Omental fat pad (tissue), 4 donors: ENCODE data around the gene RUVBL2. TPM values are rescaled to one million over a fixed set of nuclear protein-coding genes. Genes with fewer than 3 reads are reported as not detected.

ENCODE experiments used
- ATAC-seq: fragments of 150-250 bp; one replicate; pipeline ENCODE4 v1.9.1; 2016; ENCODE audit warnings: mild to moderate bottlenecking, moderate library complexity; ENCODE audit not compliant: low FRiP score
- DNase-seq: peaks from one replicate; pipeline ENCODE4 v3.0.0-alpha.2; 2019; ENCODE audit warnings: low spot score
- CTCF ChIP-seq, 3 donors: fragments of 450-650 bp; IDR thresholded peaks; one replicate each; pipeline ENCODE4 v1.5.1; 2016 to 2017; ENCODE audit warnings: antibody characterized with exemption in 3 of 3, mild to moderate bottlenecking in 3 of 3, moderate library complexity in 2 of 3
- total RNA-seq, 4 donors: library from RNA; depleted of rRNA; stranded (reverse); fragments of >200 nt; gene quantifications; one replicate each; pipeline ENCODE4 v1.1.0, GENCODE V29; 2016

The RUVBL2 gene
- total RNA-seq, 4 donors from 2014 or later, result 66.3 to 83.9 (median 72.4) TPM

- no peak for DNase-seq
- TF ChIP-seq CTCF (IDR thresholded peaks at IDR 0.05), result no peak
- ATAC-seq, result no peak
Measured at GRCh38 chr19:49011194-49011593, 17.5 kb downstream of the RUVBL2 start.

- ATAC-seq, result no peak
Measured at GRCh38 chr19:49014123-49014869, 20.6 kb downstream of the RUVBL2 start.

GRCh38 chr19:49014870-49015255, 21.2 kb downstream of the RUVBL2 start:
- ATAC-seq, result no peak
- DNase-seq, result no peak
- TF ChIP-seq CTCF (IDR thresholded peaks at IDR 0.05), result no peak

More at GRCh38 chr19:49014123-49014869, 20.6 kb downstream of the RUVBL2 start:
- TF ChIP-seq CTCF (IDR thresholded peaks at IDR 0.05), result no peak
- DNase-seq, result no peak

GRCh38 chr19:49016067-49016839, 22.6 kb downstream of the RUVBL2 start:
- ATAC-seq (no peak), DNase-seq (no peak)
- no peak for TF ChIP-seq CTCF (IDR thresholded peaks at IDR 0.05)

GRCh38 chr19:49017041-49017665, 23.5 kb downstream of the RUVBL2 start, which contains the start of gene LHB:
Gene LHB (minus strand): TSS chr19:49017091. CDS start chr19:49017081, 10 bp downstream.
- no peak for DNase-seq
- no peak for TF ChIP-seq CTCF (IDR thresholded peaks at IDR 0.05)

GRCh38 chr19:49017666-49018351, 24.1 kb downstream of the RUVBL2 start:
- TF ChIP-seq CTCF (IDR thresholded peaks at IDR 0.05), result no peak
- DNase-seq (no peak), ATAC-seq (peak; percentile 31)

More at GRCh38 chr19:49017041-49017665, 23.5 kb downstream of the RUVBL2 start, which contains the start of gene LHB:
- ATAC-seq, result no peak

GRCh38 chr19:49018388-49019241, 24.9 kb downstream of the RUVBL2 start:
- DNase-seq (peak; percentile 60), ATAC-seq (peak; percentile 36)
